ENCODE data around the gene CECR2. TPM values are rescaled to one million over a fixed set of nuclear protein-coding genes. Genes with fewer than 3 reads are reported as not detected.

The CECR2 gene
- total RNA-seq, 1 experiment from 2014 or later = 3.6 TPM

DNA sequence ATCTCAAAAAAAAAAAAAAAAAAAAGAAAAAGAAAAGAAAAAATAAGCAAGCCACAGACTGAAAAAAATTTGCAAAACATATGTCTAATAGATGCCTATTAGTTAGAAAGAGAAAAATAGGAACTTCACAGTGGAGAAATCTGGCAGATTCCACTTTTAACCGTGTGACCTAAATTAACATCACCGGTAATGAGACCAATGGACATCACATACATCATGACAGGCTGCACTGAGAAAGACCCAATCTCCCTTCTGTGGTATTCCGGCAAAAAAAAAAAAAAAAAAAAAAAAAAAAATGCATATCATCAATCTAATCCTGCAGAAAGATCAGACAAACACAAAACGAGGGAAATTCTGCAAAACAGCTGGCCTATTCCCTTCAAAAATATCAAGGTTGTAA lies 46.7 kb upstream of the CECR2 start:
- Histone ChIP-seq H3K27ac (ENCODE audit: low read length) (no peak overlapping the region), H3K4me3 (ENCODE audit: low read depth in 2 of 2, low read length in 2 of 2) (no peak overlapping the region), H3K36me3 (ENCODE audit: control insufficient read depth, insufficient read depth, low read length) (no peaks in the 10 kb centered on the region), H3K4me1 (ENCODE audit: control insufficient read depth, insufficient read depth, low read length) (no peaks in the 10 kb centered on the region), H3K27me3 (ENCODE audit: control insufficient read depth, insufficient read depth, low read length) (no peaks in the 10 kb centered on the region), H3K9me3 (ENCODE audit: control insufficient read depth, insufficient read depth, low read depth, low read length) (no peaks in the 10 kb centered on the region)
- TF ChIP-seq POLR2AphosphoS5 (IDR thresholded peaks at IDR 0.05; ENCODE audit: low read depth, low read length) (no peak), TCF7L2 (IDR thresholded peaks at IDR 0.05; ENCODE audit: low read depth, low read length) (no peak), SIN3A (IDR thresholded peaks at IDR 0.05; ENCODE audit: borderline replicate concordance, insufficient read depth, low read depth, low read length) (no peak)
- TF ChIP-seq, protein P1, sequence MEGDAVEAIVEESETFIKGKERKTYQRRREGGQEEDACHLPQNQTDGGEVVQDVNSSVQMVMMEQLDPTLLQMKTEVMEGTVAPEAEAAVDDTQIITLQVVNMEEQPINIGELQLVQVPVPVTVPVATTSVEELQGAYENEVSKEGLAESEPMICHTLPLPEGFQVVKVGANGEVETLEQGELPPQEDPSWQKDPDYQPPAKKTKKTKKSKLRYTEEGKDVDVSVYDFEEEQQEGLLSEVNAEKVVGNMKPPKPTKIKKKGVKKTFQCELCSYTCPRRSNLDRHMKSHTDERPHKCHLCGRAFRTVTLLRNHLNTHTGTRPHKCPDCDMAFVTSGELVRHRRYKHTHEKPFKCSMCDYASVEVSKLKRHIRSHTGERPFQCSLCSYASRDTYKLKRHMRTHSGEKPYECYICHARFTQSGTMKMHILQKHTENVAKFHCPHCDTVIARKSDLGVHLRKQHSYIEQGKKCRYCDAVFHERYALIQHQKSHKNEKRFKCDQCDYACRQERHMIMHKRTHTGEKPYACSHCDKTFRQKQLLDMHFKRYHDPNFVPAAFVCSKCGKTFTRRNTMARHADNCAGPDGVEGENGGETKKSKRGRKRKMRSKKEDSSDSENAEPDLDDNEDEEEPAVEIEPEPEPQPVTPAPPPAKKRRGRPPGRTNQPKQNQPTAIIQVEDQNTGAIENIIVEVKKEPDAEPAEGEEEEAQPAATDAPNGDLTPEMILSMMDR (IDR thresholded peaks at IDR 0.05) = no peak
- TF ChIP-seq, protein P2, sequence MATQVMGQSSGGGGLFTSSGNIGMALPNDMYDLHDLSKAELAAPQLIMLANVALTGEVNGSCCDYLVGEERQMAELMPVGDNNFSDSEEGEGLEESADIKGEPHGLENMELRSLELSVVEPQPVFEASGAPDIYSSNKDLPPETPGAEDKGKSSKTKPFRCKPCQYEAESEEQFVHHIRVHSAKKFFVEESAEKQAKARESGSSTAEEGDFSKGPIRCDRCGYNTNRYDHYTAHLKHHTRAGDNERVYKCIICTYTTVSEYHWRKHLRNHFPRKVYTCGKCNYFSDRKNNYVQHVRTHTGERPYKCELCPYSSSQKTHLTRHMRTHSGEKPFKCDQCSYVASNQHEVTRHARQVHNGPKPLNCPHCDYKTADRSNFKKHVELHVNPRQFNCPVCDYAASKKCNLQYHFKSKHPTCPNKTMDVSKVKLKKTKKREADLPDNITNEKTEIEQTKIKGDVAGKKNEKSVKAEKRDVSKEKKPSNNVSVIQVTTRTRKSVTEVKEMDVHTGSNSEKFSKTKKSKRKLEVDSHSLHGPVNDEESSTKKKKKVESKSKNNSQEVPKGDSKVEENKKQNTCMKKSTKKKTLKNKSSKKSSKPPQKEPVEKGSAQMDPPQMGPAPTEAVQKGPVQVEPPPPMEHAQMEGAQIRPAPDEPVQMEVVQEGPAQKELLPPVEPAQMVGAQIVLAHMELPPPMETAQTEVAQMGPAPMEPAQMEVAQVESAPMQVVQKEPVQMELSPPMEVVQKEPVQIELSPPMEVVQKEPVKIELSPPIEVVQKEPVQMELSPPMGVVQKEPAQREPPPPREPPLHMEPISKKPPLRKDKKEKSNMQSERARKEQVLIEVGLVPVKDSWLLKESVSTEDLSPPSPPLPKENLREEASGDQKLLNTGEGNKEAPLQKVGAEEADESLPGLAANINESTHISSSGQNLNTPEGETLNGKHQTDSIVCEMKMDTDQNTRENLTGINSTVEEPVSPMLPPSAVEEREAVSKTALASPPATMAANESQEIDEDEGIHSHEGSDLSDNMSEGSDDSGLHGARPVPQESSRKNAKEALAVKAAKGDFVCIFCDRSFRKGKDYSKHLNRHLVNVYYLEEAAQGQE (IDR thresholded peaks at IDR 0.05; ENCODE audit: insufficient read depth in 1 of 2, low read depth in 2 of 2, low read length in 1 of 2) = no peak
- in situ Hi-C loops (cut with HindIII; ENCODE audit: low pct_unique_long_range_greater_than_20kb, low sequenced_read_pairs) (no loop called here), intact Hi-C loops (cut with micrococcal nuclease; ENCODE audit: unreplicated experiment) (no loop called here)
- BruUV-seq (replicated peaks) = no TSS peak
- CTCF ChIA-PET = no interaction called here
- DNase-seq (ENCODE audit: low read depth, low spot score) (no peak), ATAC-seq (no peak)
- POLR2A ChIA-PET = no interaction called here

DNA sequence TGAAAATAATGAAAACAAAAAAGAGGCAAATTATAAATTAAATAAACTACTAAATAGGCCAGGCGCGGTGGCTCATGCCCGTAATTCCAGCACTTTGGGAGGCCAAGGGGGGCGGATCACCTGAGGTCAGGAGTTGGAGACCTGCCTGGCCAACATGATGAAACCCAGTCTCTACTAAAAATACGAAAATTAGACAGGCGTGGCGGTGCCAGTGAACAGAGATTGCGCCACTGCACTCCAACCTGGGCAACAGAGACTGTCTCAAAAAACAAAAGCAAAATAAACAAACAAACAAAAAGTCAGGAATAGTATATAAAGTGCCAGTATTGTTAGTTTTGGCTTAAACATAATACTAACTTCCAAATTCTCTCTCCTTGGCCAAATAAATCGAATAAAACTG lies 37.6 kb upstream of the CECR2 start:
- no peaks in the 10 kb centered on the region for H3K4me1 ChIP-seq (ENCODE audit: control insufficient read depth, insufficient read depth, low read length)
- H3K4me3 ChIP-seq (ENCODE audit: low read depth in 2 of 2, low read length in 2 of 2) = no peak overlapping the region
- in situ Hi-C loops (cut with HindIII; ENCODE audit: low pct_unique_long_range_greater_than_20kb, low sequenced_read_pairs) (no loop called here), intact Hi-C loops (cut with micrococcal nuclease; ENCODE audit: unreplicated experiment) (no loop called here)
- POLR2A ChIA-PET = no interaction called here
- H3K27ac ChIP-seq (ENCODE audit: low read length) = no peak overlapping the region
- BruUV-seq (replicated peaks) = no TSS peak
- H3K36me3 ChIP-seq (ENCODE audit: control insufficient read depth, insufficient read depth, low read length) = no peaks in the 10 kb centered on the region
- DNase-seq (ENCODE audit: low read depth, low spot score) (no peak), ATAC-seq (no peak)
- CTCF ChIA-PET = no interaction called here
- no peaks in the 10 kb centered on the region for H3K9me3 ChIP-seq (ENCODE audit: control insufficient read depth, insufficient read depth, low read depth, low read length)
- no peaks in the 10 kb centered on the region for H3K27me3 ChIP-seq (ENCODE audit: control insufficient read depth, insufficient read depth, low read length)
- TF ChIP-seq TCF7L2 (IDR thresholded peaks at IDR 0.05; ENCODE audit: low read depth, low read length) (no peak), SIN3A (IDR thresholded peaks at IDR 0.05; ENCODE audit: borderline replicate concordance, insufficient read depth, low read depth, low read length) (no peak), POLR2AphosphoS5 (IDR thresholded peaks at IDR 0.05; ENCODE audit: low read depth, low read length) (no peak)
- TF ChIP-seq, protein P1 (IDR thresholded peaks at IDR 0.05) = no peak
- TF ChIP-seq, protein P2 (IDR thresholded peaks at IDR 0.05; ENCODE audit: insufficient read depth in 1 of 2, low read depth in 2 of 2, low read length in 1 of 2) = no peak
